NCI-H2227 treated with DMSO at 0.1 percent for 48 hours (cell line): ENCODE data around the gene ODC1.
A peak's percentile ranks its signal among the peaks of the same experiment; 100 is the strongest.
"Not testable (repeated sequence)": the region's sequence is repeated elsewhere in the genome, so short reads cannot be mapped to it uniquely, and the experiment has no call there.

Source experiments
- DNase-seq: peaks from one replicate; lab custom pipeline; 2025; lab: John Stamatoyannopoulos, UW

ODC1 gene

DNA sequence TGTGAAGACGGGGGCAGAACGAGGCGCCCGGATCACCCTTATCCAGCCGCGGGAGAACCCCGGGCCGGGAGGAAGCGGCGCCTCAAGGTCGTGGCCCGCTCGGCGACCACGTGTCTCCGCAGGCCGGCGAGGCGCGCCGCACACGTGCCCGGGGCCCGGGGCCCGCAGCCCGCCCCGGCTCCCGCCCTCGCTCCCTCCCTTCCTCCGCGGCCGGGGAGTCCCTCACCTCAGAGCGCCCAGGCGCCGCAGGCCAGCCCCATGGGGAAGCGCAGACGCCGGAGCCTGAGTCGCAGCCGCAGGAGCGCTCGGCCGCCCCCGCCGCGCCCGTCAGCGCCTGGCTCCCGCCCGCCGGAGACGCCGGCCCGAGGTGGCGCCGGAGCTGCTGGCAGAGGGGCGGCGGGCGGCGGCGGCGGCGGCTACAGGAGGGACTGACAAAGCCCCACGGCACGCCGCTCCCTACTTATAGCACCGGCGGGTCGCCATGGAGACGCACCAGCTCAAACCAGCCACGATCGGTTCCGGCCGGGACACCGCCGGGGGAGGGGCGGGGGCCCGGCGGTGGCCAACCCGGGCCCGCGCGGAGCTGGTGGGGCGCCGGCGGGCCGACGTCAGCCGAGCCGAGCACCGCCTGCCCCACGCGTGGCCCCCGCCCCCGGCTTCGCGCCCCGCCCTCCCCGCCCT, at the start of gene ODC1:
Gene ODC1, minus strand, starts transcription at position 433 of the 681 bp plus-strand sequence. CDS start 3,295 bp downstream, outside the sequence.
- peak; percentile 92 for DNase-seq

DNA sequence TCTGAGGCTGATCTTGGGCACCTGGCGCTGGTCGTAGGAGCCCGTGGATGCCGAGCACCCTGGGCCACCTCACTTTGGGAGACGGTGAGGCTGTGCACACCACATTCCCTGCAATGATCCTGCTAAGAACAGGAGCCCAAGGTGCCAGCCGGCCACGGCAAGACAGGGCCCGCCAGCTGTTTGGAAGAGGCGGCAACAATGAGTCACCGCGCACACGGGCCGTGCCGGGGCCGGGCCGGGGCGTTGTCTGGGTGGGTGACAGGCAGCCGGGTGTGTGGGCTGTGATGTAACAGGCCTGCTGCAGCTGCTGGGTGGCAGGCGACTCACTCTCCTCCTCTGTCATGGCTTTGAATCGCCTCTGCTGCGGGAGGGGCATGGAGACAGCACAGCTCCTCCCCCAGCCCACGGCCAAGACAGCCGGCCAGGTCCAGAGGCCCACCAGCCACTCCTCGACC, 49.7 kb upstream of the ODC1 start:
- DNase-seq, result peak; percentile 62

DNA sequence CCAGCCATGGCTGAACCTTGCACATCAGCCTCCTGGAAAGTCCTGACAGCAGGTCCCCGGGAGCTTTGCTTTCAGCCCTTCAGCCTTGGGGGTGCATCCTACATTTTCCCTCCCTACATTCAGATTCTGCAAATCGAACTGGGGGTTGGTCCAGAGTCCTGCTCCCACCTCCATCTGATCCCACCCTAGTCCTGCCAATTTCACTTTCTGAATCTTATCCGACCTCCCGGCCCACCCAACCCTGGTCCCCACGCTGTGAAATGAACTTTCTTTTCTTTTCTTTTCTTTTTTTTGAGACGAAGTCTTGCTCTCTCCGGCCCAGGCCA, 47.8 kb upstream of the ODC1 start:
- DNase-seq, result no peak

DNA sequence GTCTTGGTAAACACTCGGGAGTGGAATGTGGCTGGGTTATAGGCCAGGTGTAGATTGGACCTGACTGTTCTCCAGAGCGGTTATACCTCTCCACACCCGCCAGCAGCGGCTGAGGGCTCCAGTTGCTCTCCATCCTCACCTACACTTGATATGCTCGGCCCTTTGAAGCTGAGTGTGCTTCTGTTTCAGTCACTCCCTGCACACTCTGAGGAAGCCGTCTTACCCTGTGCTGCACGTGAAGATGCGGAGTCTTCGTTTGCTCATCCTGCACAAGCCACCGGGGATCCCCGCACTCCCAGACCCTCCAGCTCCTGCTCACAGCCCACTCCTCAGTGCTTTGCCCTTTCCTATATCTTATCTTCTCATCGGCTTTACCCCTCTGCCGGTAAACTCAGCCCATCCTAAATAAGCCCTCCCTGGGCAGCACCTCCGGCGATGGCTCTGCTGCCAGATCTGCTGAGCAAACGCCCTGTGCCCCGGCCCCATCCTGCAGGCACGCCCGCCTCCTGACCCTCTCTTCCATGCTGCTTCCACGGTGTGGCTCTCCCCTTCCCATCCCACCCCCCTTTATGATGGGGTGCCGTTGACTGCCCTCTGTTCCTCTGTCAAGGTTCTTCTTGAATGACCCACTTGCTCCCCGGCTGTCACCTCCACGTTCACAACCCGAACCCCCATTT, 47.3 kb upstream of the ODC1 start:
- DNase-seq, result no peak

DNA sequence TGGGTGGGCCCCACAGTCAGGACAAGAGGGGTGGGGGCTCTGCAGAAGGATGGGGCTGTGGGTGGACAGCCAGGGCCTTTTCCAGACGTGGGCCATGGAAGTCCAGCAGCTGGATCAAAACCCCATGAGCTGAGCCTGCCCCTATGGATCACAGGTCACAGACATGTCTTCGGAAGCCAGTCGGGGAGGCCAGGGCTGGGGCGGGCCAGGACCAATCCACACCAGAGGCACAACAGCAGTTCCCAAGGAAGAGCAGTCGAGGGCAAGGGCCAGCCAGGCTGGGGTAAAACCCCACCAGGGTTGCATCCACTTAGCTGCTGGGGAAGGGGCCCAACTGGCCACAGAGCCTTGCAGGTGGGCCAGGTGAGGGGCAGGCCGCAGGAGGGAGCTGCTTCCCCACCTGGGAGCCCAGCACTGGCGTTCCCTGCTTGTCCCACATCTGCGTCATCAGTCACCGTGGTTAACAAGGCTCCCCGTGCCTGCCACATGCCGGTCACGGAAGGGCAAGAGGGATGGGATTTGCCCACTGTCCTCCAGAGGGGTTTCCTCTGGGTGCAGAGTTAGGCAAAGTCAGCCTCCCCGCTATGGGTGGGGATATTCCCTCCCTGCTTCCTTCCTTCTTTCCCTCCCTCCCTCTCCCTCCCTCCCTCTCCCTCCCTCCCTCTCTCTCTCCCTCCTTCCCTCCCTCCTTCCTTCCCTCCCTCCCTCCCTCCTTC, 46.4 kb upstream of the ODC1 start:
- no peak for DNase-seq

DNA sequence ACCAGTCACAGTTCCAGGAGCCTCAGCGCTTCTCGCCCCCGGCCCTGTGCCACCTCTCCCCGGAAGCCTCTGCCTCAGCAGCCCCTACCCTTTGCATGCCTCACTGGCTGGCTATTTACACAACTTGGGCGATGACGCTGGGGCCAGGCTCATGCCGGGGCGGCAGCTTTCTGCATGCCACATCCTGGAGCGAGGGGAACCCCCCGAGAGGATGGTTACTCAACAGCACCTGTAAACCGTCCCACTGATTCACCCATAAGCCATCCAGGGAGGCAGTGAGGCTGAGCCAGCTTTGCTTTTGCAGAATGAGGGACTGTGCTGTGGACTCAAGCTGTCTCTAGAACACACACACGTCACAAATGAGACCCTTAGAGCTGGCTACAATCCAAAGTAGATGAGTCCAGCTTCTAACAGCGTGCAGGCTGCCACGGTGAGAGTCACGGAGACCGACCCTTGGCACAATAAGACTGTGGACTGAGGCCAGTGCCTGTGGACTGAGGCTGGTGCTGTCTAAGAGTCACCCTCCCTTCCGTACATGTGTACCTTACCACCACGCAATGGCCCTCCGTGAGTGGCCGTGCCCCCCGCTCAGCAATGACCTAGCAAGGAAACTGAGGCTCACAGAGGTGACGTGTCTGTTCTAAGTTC, 45.6 kb upstream of the ODC1 start:
- no peak for DNase-seq

DNA sequence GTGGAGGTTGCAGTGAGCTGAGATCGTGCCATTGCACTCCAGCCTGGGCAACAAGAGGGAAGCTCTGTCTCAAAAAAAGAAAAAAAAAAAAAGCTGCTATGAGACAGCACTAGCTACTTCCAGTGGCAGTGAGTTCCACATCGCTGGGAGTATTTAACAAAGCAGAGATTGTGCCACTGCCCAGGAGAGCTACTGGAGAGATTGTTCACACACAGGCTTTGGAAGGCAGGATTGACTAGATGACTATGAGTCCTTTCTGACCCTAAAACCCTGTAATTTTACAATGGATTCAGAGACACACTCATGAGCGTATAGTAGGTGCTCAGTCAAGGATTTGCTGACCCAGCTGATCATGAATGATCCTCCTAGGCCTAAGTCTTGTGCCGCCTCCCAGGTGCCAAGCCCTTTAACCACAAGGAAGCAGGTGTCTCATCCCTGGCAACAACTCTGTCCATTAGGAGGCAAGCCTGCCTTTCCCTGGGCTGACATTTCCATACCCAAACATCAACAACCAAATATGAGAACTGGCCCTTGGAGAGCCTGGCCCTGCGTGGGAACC, 45.0 kb upstream of the ODC1 start:
- DNase-seq, result no peak

DNA sequence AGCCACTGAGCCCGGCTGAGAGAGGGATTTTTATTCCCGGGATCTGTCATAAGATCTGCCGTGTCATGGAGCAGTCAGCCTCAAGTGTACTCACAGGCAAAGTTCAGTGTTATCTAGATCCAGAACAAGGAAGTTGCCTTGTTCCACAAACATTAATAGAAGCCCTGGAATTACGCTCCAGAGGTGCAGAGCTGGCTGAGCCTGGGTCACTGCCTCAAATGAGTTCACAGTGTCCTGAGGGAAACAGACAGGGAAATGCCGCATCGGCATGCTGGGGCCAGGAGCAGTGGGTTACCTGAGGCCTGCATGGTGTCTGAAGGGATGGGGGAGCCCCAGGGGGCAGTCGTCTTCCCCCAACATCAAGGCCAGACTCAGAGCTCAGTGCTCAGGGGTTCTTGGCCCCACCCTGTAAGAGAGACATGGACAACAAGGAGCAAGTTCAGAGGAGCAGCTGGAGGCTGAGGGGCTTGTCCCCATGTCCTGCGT, 42.7 kb upstream of the ODC1 start:
- DNase-seq, result no peak

DNA sequence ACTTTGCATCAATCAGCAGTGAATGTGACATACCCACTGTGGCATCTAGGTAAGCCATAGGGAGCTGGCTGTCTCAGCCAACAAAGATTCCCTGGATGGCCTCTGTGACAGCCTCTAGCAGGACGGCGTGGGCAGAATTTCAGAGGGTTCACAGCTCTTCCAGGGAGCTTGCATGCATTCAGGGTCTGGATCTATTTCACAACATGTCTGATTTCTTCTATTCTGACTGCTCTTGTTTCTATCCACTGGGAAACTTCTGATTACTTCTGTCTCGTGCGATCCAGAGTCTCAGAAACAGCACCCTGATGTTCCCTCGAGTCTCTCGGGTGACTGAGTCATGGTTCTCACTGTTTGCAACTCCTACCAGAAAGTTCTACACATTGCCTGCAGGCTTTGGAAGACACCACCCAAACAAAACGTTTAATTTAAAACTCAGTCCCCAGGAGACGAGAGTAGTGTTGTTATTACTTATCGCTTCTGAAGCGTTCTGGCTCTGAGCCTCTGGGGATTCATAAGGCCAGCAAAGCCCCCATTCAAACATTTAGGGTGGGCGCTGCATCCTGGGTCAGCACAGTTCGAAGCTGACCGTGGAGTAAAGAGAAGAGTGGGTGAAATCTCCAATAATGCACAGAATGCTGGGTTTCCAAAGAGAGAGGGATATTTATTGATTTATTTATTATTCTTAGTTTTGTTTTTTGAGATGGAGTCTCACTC, 41.9 kb upstream of the ODC1 start:
- no peak for DNase-seq

DNA sequence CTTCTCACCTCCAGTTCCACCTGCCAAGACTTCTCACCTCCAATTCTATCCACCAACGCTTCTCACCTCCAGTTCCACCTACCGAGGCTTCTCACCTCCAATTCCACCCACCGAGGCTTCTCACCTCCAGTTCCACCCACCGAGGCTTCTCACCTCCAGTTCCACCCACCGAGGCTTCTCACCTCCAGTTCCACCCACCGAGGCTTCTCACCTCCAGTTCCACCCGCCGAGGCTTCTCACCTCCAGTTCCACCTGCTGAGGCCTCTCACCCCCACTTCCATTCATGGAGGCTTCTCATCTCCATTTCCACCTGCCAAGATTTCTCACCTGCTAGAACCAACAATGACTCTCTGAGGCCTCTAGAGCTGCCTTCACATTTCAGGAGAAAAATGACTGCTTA, 40.0 kb upstream of the ODC1 start:
- DNase-seq, result not testable (repeated sequence)

DNA sequence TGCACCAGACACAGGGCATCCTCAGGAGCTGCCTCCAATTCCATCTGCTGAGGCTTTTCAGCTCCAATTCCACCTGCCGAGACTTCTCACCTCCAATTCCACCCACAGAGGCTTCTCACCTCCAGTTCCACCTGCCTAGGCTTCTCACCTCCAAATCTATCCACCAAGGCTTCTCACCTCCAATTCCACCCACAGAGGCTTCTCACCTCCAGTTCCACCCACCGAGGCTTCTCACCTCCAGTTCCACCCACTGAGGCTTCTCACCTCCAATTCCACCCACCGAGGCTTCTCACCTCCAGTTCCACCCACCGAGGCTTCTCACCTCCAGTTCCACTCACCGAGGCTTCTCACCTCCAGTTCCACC, 39.6 kb upstream of the ODC1 start:
- not testable (repeated sequence) for DNase-seq

DNA sequence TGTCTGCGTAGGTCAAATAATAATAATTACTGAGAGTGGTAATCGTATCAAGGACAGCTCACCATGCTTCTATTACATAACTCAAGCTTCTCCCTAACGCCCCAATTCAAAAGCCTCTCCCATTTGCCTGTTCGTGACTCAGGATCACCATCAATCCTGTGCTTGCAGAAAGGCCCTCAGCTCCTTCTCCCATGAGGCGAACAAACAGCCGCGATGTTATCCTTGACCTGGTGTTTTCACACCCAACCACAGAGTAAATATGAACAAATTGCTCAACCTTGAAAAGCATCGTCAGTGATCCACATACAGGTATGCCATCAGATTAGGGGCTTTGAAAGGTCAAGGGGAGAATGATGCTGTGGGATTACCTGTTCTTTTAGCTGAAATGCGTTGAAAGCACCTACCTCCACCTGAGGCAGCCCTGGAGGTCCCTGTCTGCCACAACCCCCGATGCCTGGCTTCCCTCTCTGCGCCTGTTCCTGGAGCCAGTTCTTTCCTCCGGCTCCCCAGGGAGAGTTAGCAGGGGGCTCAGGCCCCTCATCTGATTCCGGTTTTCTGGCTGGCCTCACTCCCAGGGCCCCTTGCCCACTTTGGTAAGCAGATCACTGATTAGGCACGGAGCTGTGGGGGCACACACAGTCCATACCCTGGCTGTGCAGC, 39.1 kb upstream of the ODC1 start:
- no peak for DNase-seq

DNA sequence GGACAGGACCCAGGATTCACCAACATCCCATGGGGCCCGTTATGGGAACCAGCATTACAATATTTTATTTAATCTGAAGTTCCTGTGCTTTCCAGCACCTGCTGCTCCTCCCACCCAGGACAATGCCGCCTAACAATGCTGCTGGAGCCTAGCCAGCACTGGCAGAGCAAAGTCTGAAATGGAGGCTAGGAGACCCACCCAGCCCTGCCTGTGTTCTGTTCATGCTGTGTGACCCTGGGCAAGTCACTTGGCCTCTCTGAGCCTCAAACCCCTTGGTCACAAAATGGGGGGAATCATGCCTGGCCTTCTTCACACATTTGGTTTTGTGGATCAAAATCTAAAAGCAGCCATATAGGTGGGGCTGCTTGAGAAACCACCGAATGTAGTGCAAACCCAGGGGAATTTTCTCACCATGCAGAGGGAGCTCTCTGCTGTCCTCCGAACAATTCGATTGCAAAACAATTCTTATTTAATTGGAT, 38.5 kb upstream of the ODC1 start:
- no peak for DNase-seq

DNA sequence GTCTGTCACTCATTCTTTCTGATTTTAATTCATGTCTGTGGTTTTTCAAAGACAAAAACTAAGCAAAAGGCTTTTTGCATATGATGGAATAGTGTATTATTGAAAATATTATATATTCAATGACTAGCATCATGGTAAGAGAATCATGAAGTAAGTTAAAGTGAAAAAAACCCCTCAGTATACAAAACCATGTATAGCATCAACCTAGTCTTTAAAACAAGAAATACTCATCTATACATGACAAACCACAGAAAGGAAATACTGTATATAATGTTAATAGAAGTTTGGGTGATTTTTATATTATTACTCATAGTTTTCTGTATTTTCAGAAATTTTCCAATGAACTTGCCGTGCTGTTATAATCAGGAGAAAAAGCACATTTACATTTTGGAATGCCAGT, 38.0 kb upstream of the ODC1 start:
- DNase-seq, result no peak

DNA sequence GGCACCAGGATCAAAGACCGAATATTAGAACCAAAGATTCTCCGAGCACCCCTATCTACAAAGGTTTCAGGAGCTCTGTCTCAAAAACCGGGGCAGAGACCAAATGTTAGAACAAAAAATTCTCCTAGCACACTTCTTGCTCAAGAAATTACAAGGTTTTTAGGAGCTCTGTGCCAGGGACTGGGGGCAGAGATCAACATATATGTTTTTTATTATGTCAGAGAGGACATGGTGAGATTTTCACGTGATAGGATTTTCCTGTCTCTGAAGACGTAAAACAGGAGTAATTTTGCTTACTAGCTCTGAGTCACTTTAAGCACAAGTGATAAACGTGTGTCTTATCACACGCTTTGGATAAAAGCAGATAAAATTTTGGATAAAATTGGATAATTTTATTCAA, 34.8 kb upstream of the ODC1 start:
- no peak for DNase-seq

DNA sequence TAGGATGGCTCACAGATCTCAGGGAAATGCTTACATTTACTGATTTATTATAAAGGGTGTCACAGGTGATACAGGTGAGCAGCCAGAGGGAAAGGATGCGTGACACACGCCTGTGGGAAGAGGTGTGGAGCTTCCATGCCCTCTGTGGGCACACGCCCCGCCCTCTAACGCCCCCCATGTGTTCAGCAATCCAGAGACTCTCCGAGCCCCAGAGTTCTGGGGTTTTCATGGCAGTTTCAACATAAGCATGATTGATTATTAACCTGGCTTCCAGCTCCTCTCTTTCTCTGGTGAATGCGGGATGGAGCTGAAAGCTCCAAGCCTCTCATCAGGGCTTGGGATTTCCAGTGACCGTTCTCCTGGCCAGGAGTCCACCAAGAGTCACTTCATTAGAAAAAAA, 34.3 kb upstream of the ODC1 start:
- DNase-seq, result no peak

DNA sequence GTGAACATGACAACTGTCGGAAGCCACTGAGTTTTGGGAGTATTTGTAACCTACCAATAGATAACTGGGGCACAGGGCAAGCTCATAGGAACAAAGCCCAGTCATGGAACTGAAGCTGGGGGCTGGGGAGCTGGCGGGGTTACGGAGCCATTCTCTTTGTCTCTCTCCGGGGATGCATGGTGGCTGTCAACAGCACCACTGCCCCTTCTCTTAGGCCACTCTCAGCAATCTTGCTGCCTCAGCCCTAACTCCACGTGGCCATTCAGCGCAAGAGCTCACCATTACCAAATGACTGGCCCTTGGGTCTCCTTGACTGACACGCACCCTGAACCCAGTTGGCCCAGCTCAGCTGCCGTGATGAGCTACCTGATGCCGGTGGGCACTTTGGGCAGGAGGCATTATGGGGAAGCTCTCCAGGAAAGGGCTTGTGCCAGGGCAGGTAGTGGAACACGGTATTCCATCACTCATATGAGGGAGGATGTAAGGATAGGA, 33.6 kb upstream of the ODC1 start:
- no peak for DNase-seq

DNA sequence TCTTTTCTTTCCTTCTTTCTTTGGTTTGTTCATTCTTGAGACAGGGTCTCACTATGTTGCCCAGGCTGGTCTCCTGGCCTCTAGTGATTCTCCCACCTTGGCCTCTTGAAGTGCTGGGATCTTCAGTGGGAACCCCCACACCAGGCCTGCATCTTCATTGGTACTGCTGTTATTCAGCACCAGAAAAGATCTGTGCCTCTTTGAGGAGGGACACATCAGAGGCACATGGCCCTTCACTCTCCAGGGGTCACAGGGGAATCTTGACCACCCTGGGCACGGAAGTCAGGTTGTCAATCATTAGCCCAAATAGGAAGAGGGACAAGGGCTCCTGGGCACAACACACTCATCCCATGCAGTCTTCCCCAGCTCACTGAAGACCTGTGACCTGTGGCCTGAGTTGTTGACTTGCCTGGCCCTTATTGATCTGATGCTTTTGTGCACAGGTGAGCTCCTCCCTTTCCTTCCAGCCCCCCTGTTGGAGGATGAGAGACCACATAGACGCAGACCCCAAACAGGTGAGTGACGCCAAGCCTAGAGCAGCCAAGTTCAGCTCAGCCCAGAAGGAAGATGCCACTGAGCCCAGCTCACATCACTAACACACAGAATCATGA, 33.0 kb upstream of the ODC1 start:
- DNase-seq, result no peak

DNA sequence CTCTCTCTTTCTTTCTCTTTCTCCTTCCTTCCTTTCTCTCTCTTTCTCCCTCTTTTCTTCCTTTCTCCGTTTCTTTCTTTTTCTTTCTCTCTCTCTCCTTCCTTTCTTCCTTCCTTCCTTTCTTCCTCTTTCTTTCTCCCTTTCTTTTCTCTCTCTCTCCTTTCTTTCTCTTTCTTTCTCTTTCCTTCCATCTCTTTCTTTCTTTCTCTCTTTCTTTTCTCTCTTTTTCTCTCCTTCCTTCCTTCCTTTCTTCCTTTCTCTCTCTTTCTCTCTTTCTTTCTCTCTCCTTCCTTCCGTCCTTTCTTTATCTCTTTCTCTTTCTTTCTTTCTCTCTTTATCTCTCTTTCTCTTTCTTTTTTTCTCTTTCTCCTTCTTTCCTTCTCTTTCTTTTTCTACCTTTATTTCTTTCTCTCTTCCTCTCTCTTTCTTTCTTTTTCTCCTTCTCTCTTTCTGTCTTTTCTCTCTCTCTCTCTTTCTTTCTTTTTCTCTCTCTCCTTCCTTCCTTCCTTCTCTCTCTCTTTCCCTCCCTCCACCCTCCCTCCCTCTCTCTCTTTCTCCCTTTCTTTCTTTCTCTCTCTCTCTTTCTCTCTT, 32.3 kb upstream of the ODC1 start:
- DNase-seq, result no peak

DNA sequence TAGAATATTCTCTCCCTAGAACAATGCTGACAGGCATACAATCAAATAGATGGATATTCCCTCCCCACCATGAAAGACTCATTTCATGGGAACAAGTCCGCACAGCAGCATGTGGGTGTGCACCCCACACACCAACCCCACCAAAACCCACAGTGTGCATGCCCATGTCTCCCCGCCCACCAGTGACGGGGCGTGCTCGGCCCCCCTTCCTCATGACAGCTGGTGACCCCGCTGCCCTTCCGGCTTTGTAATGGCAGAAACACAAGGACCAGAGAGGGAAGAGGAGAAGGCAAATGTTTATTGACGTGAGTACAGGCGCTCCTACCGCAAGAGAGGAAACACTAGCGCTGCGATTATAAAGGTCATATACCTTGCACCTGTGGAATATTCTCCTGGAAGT, 30.8 kb upstream of the ODC1 start:
- DNase-seq, result no peak
